ENCODE data around the gene CYTH3.

DNA sequence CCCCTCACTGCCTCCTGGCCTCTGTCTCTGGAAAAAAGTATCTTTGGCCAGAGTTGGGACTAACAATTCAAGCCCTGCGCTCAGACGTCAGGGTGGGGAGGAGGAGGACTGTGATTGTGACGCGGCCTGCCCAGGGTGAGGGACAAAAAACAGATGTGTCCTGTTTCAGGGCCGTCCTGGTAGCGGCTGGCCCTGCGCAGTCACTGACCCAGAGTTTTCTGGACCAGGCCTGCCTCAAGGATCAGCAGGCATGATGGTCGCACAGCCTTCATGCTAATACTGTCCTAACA, 110.1 kb downstream of the CYTH3 start:
- TF ChIP-seq POLR2A (IDR thresholded peaks at IDR 0.05; ENCODE audit: low read depth, low read length) (no peak), PAX5 (IDR thresholded peaks at IDR 0.05; ENCODE audit: insufficient read depth, low read length, severe bottlenecking) (no peak), POLR2AphosphoS5 (IDR thresholded peaks at IDR 0.05; ENCODE audit: low read depth, low read length) (no peak), TAF1 (IDR thresholded peaks at IDR 0.05; ENCODE audit: low read depth, low read length) (no peak), SPI1 (IDR thresholded peaks at IDR 0.05; ENCODE audit: low read depth, low read length) (no peak), POU2F2 (IDR thresholded peaks at IDR 0.05; ENCODE audit: low read depth, low read length) (no peak)
